GM19099 (cell line): ENCODE data around the gene KRTAP12-2.
"Not testable (repeated sequence)": the region's sequence is repeated elsewhere in the genome, so short reads cannot be mapped to it uniquely, and the experiment has no call there.

Source experiments
- POLR2A ChIP-seq: IDR thresholded peaks from 3 replicates; pipeline ENCODE4 v1.6.1; 2011; ENCODE audit warnings: low read depth; ENCODE audit not compliant: insufficient read length; ENCODE audit errors: extremely low read depth

The KRTAP12-2 gene

DNA sequence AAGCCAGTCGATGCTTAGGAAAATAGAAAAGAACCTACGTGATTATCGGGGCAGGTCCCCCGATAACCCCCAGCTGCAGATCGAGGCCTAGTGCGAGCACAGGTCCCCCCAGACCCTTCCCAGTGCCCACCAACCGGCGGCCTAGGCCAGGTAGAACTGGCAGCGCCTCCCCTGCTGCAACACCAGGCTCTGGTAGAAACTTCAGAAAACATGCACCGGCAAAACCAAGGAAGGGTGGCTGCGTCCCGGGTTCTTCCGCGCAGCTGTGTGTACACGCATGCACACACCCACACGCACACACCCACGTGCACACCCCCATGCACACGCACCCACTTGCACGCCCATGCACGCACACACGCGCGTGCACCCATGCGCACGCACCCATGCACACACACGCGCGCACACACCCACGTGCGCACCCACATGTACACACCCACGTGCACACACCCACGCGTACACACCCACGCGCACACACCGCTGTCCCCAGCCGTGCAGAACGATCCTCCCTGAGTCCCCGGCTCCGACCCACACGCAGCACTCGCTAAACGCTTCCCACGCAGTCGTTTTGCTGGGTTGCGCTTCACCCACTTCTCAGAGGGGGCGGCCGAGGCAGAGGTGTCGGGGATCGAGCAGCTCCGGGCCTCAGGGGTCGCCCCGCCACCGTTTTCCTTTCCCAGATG lies 39.4 kb upstream of the KRTAP12-2 start:
- TF ChIP-seq POLR2A, result no peak

GRCh38 chr21:44704636-44705001 lies 37.9 kb upstream of the KRTAP12-2 start:
- TF ChIP-seq POLR2A, result no peak

DNA sequence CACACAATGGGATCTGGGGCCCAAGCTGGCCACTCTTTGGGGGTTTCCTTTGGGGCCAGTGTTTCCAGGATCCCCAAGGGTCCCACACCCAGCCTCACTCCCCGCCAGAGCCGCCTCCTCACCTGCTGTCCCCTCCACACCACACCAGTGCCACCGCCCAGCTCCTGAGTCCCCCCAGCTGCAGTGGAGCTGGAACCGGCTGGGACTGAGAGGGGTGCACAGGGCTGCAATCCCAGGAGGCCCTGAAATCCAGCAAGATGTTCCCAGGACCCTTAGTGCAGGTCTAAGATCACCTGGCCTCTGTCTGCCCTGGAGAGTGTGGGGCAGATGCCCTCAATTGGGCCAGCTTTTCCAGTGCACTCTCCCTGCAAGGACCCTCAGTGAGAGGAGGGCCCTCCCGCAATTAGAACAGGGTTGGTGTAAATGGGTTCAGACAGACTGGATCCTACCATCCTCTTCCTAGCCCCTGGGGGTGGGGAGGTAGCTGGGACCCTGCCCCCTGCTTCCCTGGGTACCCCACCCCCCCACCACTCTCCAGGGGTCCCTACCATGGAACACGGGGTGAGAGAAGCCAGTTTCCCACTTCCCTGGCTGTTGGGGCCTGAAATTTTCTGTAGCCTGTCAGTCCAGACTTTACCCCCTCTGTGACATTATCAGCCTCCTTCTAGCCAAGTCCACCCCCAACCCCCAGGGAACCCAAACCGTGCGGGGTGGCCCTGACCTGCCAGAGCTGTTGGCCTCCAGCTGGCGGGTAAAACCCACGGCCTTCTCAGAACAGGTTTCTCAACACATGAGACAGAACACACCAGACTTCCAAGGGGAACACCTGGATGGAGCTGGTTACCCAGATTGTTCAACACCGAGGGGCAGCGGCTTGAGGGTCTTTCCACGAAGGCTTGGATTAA lies 37.3 kb upstream of the KRTAP12-2 start:
- TF ChIP-seq POLR2A, result no peak

GRCh38 chr21:44702973-44703730 lies 36.4 kb upstream of the KRTAP12-2 start:
- TF ChIP-seq POLR2A, result no peak

DNA sequence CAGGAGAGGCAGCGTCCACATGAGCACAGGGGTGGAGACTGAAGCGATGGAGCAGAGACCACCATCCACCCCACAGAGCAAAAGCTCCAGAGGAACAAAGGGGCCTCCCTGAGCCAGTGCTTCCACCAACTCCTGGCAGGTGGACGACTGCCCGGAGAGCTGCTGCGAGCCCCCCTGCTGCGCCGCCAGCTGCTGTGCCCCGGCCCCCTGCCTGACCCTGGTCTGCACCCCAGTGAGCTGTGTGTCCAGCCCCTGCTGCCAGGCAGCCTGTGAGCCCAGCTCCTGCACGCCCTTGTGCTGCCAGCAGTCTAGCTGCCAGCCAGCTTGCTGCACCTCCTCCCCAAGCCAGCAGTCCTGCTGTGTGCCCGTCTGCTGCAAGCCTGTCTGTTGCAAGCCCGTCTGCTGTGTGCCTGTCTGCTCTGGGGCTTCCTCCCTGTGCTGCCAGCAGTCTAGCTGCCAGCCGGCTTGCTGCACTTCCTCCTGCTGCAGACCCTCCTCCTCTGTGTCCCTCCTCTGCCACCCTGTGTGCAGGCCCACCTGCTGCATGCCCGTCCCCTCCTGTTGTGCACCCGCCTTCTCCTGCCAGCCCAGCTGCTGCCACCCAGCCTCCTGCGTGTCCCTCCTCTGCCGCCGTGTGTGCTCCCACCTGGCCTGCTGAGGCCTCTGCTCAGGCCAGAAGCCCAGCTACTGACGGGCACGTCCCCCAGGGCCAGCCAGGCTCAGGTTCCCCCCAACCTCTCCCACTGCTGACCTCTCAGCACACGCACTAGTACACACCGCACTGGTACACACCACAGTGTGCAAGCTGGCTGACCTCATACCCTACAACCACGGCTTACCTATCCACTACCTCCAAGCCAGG lies 35.6 kb upstream of the KRTAP12-2 start:
- no peak for TF ChIP-seq POLR2A

DNA sequence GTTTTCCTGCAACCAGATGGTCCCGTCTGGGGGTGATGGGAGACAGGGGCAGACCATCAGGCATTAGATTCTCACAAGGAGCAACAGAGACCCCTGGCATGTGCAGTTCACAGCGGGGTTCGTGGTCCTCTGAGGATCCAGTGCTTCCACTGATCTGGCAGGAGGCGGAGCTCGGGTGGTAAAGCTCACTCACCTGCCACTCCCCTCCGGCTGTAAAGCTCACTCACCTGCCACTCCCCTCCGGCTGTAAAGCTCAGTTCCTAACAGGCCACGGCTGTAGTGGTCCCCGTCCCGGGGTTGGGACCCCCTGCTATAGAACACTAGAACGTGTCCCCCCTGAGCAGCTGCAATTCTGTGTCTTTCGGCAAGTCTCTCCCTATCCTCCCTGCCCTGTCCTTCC lies 34.8 kb upstream of the KRTAP12-2 start:
- TF ChIP-seq POLR2A, result no peak

GRCh38 chr21:44701023-44701400 lies 34.3 kb upstream of the KRTAP12-2 start:
- no peak for TF ChIP-seq POLR2A

GRCh38 chr21:44700101-44701022 lies 33.6 kb upstream of the KRTAP12-2 start:
- no peak for TF ChIP-seq POLR2A

DNA sequence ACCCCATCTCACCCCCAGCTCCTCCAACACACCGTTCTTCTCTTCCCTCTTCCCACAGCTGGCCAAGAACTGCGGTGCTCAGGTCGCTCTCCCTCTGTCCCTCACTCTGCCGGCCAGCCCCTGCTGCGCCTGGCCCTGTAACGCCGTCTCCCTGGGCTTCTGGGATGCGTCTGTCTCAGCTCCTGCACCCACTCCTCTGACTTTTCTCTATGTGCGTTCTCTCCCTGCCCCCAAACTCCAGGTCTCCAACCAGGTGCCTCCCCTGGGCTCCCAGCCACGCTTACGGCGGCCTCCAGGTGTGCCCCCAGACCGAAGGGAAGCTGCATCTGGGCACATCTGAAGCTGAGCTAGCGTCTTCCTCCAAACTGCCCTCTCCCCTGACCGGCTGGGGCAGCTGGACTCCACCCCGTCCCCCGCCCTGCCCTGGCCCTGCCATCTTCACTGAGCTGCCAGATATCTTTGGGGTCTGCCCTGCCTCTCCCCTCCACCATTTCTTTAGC lies 32.8 kb upstream of the KRTAP12-2 start:
- no peak for TF ChIP-seq POLR2A

DNA sequence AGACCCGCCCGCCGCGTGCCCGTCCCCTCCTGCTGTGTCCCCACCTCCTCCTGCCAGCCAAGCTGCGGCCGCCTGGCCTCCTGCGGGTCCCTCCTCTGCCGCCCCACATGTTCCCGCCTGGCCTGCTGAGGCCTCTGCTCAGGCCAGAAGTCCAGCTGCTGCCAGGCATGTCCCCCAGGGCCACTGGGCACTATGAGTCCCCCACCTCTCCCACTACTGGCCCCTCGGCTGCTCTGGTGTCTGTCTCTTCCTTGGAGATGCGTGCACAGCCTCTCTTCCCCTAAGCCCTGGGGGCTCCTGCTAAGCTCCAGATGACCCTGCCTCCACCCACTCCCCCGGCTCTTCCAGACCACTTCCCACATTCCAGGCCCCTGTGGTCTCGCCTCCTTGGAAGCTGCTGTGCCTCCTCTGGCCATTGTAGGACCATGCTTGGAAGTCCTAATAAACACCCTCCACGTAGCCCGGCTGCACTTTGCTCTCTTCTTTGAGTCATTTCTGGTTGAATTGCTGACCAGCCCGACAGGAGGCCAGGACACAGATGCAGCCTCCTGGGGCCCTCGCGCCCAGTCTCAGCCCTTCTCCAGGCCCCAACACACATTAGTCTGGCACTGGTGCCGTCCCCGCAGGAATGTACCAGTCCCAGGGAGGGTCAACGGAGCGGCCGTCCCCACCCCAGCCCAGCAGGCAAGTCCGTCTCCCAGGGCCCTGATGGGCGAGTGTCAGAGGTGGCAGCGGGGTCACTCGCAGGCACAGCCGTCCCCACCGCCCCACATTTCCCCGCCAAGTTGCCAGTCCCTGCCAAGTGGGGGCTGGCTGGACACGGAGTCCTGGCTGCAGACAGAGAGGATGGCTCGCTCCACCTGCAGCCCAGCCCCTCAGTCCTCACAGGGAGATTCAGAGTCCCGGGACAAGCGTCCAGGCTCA lies 31.3 kb upstream of the KRTAP12-2 start:
- no peak for TF ChIP-seq POLR2A

DNA sequence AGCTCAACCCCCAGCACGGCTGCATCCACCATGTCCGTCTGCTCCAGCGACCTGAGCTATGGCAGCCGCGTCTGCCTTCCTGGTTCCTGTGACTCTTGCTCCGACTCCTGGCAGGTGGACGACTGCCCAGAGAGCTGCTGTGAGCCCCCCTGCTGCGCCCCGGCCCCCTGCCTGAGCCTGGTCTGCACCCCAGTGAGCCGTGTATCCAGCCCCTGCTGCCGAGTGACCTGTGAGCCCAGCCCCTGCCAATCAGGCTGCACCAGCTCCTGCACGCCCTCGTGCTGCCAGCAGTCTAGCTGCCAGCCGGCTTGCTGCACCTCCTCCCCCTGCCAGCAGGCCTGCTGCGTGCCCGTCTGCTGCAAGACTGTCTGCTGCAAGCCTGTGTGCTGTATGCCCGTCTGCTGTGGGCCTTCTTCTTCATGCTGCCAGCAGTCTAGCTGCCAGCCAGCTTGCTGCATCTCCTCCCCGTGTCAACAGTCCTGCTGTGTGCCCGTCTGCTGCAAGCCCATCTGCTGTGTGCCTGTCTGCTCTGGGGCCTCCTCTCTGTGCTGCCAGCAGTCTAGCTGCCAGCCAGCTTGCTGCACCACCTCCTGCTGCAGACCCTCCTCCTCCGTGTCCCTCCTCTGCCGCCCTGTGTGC lies 30.6 kb upstream of the KRTAP12-2 start, which contains the start of gene KRTAP10-12:
TSS of gene KRTAP10-12 (plus strand) at position 1 of the 639 bp plus-strand sequence. CDS start at position 31, 30 bp downstream.
- TF ChIP-seq POLR2A, result not testable (repeated sequence)

- TF ChIP-seq POLR2A, result no peak
These were observed 29.8 kb upstream of the KRTAP12-2 start for GRCh38 chr21:44696572-44696971.

DNA sequence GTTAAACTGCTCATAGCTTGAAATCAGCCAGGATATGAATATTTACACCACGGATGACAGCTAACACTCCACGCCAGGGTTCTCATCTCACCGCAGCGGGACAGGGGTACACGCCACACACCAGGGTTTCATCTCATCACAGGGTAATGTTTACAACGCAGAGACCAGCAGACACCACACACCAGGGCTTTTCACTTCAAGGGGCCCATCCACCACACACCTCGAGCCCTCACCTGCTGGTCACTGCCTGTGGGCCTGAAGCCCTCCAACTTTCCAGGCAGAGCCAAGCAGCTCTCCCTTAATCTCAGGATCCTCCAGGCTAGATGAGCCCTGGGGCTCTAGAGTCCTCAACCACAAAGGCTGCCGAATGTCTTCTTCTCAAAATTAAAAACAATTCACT lies 28.9 kb upstream of the KRTAP12-2 start:
- no peak for TF ChIP-seq POLR2A
